PFSK-1 (cell line): Measurements from ENCODE around the gene ANKFN1.

Experiments used
- POLR2AphosphoS5 ChIP-seq: IDR thresholded peaks from 2 replicates; pipeline ENCODE4 v1.6.1; 2012; ENCODE audit warnings: low read depth, mild to moderate bottlenecking, control low read depth, low read length, moderate library complexity
- TAF1 ChIP-seq: IDR thresholded peaks from 2 replicates; pipeline ENCODE4 v1.6.1; 2012; ENCODE audit warnings: low read length, control low read depth, borderline replicate concordance; ENCODE audit not compliant: insufficient read depth
- TF ChIP-seq, protein P1 (sequence below), 2 experiments: IDR thresholded peaks; 2 replicates each; pipeline versions ENCODE4 v1.6.1 to v1.8.0; 2011 to 2012; ENCODE audit warnings: low read depth in 2 of 2, low read length in 2 of 2, control low read depth in 1 of 2, inconsistent platforms in 1 of 2, mild to moderate bottlenecking in 1 of 2, moderate library complexity in 1 of 2; ENCODE audit not compliant: insufficient read depth in 1 of 2

DNA sequence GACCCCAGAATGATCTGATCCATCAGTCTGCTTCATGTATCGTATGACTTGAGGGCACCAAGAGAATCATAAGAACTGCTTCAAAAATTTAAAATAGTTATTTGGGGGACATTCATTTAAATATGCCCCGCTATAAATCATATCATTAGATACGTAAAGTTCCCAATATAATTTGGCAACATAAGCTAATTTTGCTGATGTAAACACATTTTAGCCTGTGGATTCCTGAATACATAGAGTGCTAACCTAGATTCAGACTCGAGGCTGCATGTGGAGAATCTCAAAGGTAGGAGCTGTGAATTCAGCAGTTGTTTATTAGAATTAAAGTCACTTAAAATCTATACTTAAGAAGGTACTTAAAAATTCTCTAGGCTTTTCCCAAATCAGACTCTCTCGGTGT lies 24.9 kb downstream of the ANKFN1 start:
- TF ChIP-seq TAF1 (no peak), POLR2AphosphoS5 (no peak)
- TF ChIP-seq, protein P1, sequence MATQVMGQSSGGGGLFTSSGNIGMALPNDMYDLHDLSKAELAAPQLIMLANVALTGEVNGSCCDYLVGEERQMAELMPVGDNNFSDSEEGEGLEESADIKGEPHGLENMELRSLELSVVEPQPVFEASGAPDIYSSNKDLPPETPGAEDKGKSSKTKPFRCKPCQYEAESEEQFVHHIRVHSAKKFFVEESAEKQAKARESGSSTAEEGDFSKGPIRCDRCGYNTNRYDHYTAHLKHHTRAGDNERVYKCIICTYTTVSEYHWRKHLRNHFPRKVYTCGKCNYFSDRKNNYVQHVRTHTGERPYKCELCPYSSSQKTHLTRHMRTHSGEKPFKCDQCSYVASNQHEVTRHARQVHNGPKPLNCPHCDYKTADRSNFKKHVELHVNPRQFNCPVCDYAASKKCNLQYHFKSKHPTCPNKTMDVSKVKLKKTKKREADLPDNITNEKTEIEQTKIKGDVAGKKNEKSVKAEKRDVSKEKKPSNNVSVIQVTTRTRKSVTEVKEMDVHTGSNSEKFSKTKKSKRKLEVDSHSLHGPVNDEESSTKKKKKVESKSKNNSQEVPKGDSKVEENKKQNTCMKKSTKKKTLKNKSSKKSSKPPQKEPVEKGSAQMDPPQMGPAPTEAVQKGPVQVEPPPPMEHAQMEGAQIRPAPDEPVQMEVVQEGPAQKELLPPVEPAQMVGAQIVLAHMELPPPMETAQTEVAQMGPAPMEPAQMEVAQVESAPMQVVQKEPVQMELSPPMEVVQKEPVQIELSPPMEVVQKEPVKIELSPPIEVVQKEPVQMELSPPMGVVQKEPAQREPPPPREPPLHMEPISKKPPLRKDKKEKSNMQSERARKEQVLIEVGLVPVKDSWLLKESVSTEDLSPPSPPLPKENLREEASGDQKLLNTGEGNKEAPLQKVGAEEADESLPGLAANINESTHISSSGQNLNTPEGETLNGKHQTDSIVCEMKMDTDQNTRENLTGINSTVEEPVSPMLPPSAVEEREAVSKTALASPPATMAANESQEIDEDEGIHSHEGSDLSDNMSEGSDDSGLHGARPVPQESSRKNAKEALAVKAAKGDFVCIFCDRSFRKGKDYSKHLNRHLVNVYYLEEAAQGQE (IDR thresholded peaks at IDR 0.05; ENCODE audit: insufficient read depth in 1 of 2, low read depth in 2 of 2, low read length in 2 of 2), result no peak
